HUDEP-2 (cell line): ENCODE measurements around the gene PTPN21.

Source experiments
- DNase-seq, 76 experiments: peaks; one replicate each; lab custom pipeline; 2025; ENCODE audit not compliant: unreplicated experiment in 76 of 76; lab: John Stamatoyannopoulos, UW

The PTPN21 gene

GRCh38 chr14:88476825-88477224 is 78.0 kb downstream of the PTPN21 start:
- DNase-seq: no peak

GRCh38 chr14:88476214-88476774 is 78.5 kb downstream of the PTPN21 start:
- no peak for DNase-seq

- no peak for DNase-seq
Observed at GRCh38 chr14:88473791-88474190, 81.0 kb downstream of the PTPN21 start.

GRCh38 chr14:88470542-88471440 is 84.0 kb downstream of the PTPN21 start:
- no peak for DNase-seq

GRCh38 chr14:88468406-88468805 is 86.4 kb downstream of the PTPN21 start:
- no peak for DNase-seq

- peak in 16 of 76 experiments; percentile 0 to 40 (median 12) for DNase-seq
Observed at GRCh38 chr14:88463318-88463717, 91.5 kb downstream of the PTPN21 start.

GRCh38 chr14:88454886-88455285 is 99.9 kb downstream of the PTPN21 start:
- no peak for DNase-seq

- DNase-seq: no peak
Observed at GRCh38 chr14:88452231-88452630, 102.6 kb downstream of the PTPN21 start.

GRCh38 chr14:88439088-88439487 is 115.7 kb downstream of the PTPN21 start:
- no peak for DNase-seq

GRCh38 chr14:88437658-88438057 is 117.1 kb downstream of the PTPN21 start:
- DNase-seq: no peak

GRCh38 chr14:88430976-88431375 is 123.8 kb downstream of the PTPN21 start:
- DNase-seq: no peak

- DNase-seq: no peak
Observed at GRCh38 chr14:88426271-88426670, 128.5 kb downstream of the PTPN21 start.

- DNase-seq: no peak
Observed at GRCh38 chr14:88424573-88424972, 130.2 kb downstream of the PTPN21 start.

- DNase-seq: no peak
Observed at GRCh38 chr14:88422919-88423650, 131.7 kb downstream of the PTPN21 start.

- DNase-seq: no peak
Observed at GRCh38 chr14:88422047-88422446, 132.8 kb downstream of the PTPN21 start.

- no peak for DNase-seq
Observed at GRCh38 chr14:88421286-88421685, 133.5 kb downstream of the PTPN21 start.

- DNase-seq: no peak
Observed at GRCh38 chr14:88420187-88420586, 134.6 kb downstream of the PTPN21 start.

GRCh38 chr14:88417594-88417993 is 137.2 kb downstream of the PTPN21 start:
- DNase-seq: no peak
